Keratinocyte (primary cell): Measurements from ENCODE around the gene CS. TPM values are rescaled to one million over a fixed set of nuclear protein-coding genes. Genes with fewer than 3 reads are reported as not detected.
"Not testable (repeated sequence)": the region's sequence is repeated elsewhere in the genome, so short reads cannot be mapped to it uniquely, and the experiment has no call there.

ENCODE experiments used
- DNase-seq: peaks from one replicate; pipeline ENCODE4 v3.0.0-alpha.2; 2011; ENCODE audit warnings: low read depth, missing footprints, low spot score
- FAIRE-seq: peaks from 2 replicates; lab custom pipeline; 2011; peaks lifted over from hg19 to GRCh38; lab: Jason Lieb, UNC
- H2AFZ ChIP-seq: 2 replicates; pipeline ENCODE4 v1.6.0; 2012; ENCODE audit warnings: low read length, control low read depth, inconsistent platforms; ENCODE audit not compliant: control insufficient read depth
- H3K27ac ChIP-seq: 2 replicates; pipeline ENCODE4 v1.5.1; 2011; ENCODE audit warnings: low read length; ENCODE audit not compliant: control insufficient read depth, insufficient read depth
- H3K27me3 ChIP-seq: 3 replicates; pipeline ENCODE4 v1.6.0; 2011; ENCODE audit warnings: low read length; ENCODE audit not compliant: control insufficient read depth, insufficient read depth; ENCODE audit errors: extremely low read depth
- H3K36me3 ChIP-seq, 2 experiments: 2 replicates in 1 of 2; 3 replicates in 1 of 2; pipeline ENCODE4 v1.5.1; 2011; ENCODE audit warnings: low read length in 2 of 2, mild to moderate bottlenecking in 1 of 2; ENCODE audit not compliant: control insufficient read depth in 2 of 2, insufficient read depth in 2 of 2; ENCODE audit errors: extremely low read depth in 1 of 2
- H3K4me1 ChIP-seq: 3 replicates; pipeline ENCODE4 v1.5.1; 2011; ENCODE audit warnings: low read length; ENCODE audit not compliant: control insufficient read depth, insufficient read depth; ENCODE audit errors: extremely low read depth
- H3K4me2 ChIP-seq: 3 replicates; pipeline ENCODE4 v1.6.0; 2011; ENCODE audit warnings: low read depth, low read length; ENCODE audit not compliant: control insufficient read depth, insufficient read depth; ENCODE audit errors: extremely low read depth
- H3K4me3 ChIP-seq, 3 experiments: fragments of 200-600 bp in 1 of 3; sonication (generic) in 1 of 3; 2 replicates in 2 of 3; 3 replicates in 1 of 3; pipeline ENCODE4 v1.5.1; 2011 to 2016; ENCODE audit warnings: low read length in 3 of 3, mild to moderate bottlenecking in 3 of 3, control low read depth in 2 of 3, inconsistent platforms in 1 of 3, low read depth in 1 of 3, mixed read lengths in 1 of 3, mixed run types in 1 of 3, moderate library complexity in 1 of 3; ENCODE audit not compliant: control insufficient read depth in 2 of 3, insufficient read depth in 2 of 3; ENCODE audit errors: extremely low read depth in 1 of 3
- H3K79me2 ChIP-seq: 2 replicates; pipeline ENCODE4 v1.6.0; 2012; ENCODE audit warnings: low read length; ENCODE audit not compliant: control insufficient read depth, insufficient read depth
- H3K9ac ChIP-seq: 3 replicates; pipeline ENCODE4 v1.6.0; 2011; ENCODE audit warnings: low read length; ENCODE audit not compliant: control insufficient read depth, insufficient read depth; ENCODE audit errors: extremely low read depth
- H3K9me1 ChIP-seq: 3 replicates; pipeline ENCODE4 v1.6.0; 2011; ENCODE audit warnings: low read length; ENCODE audit not compliant: control insufficient read depth, insufficient read depth; ENCODE audit errors: extremely low read depth
- H3K9me3 ChIP-seq: 2 replicates; pipeline ENCODE4 v1.5.1; 2012; ENCODE audit warnings: low read depth, low read length; ENCODE audit not compliant: control insufficient read depth
- H4K20me1 ChIP-seq: 3 replicates; pipeline ENCODE4 v1.6.0; 2011; ENCODE audit warnings: low read length; ENCODE audit not compliant: control insufficient read depth, insufficient read depth; ENCODE audit errors: extremely low read depth
- CTCF ChIP-seq, 3 experiments: IDR thresholded peaks in 1 of 3; conservative IDR thresholded peaks in 1 of 3; optimal IDR thresholded peaks in 1 of 3; 2 replicates in 2 of 3; 3 replicates in 1 of 3; pipeline versions ENCODE3 to v1.5.1; 2011; ENCODE audit warnings: low read length in 3 of 3, mild to moderate bottlenecking in 3 of 3, moderate library complexity in 2 of 3, control low read depth in 1 of 3, inconsistent platforms in 1 of 3; ENCODE audit not compliant: insufficient read depth in 2 of 3; ENCODE audit errors: extremely low read depth in 1 of 3
- EZH2 ChIP-seq: IDR thresholded peaks from one replicate; pipeline ENCODE4 v1.6.1; 2012; ENCODE audit warnings: inconsistent platforms, mild to moderate bottlenecking, low read length, moderate library complexity
- dilution Hi-C: fragments of 300-500 bp; cut with MboI; formaldehyde crosslinking; loops from one replicate; pipeline ENCODE4 v1.7.0; 2020; ENCODE audit warnings: low sequenced_read_pairs; ENCODE audit not compliant: extremely low pct_ligation_motif_present
- polyA plus RNA-seq, 5 experiments: library from polyadenylated mRNA; depleted of rRNA in 3 of 5; stranded (reverse) in 3 of 5; stranded (forward) in 1 of 5; unstranded in 1 of 5; fragments of >200 nt; gene quantifications; 1 replicate in 1 of 5; 2 replicates in 3 of 5; 3 replicates in 1 of 5; pipeline versions ENCODE4 v1.2.1 to v1.2.3, GENCODE V29; 2011 to 2012; ENCODE audit warnings: missing spikeins in 2 of 5, low read depth in 1 of 5, low replicate concordance in 1 of 5

CS gene
- polyA plus RNA-seq, 1 donor (not counting 4 experiments of a cell fraction or from before 2014, with no cell fraction given) = 105 TPM

- Histone ChIP-seq H3K27ac (no peak overlapping the region), H2AFZ (no peak overlapping the region), H3K4me1 (peaks cover 6% of the 10 kb centered on the region), H3K4me2 (no peak overlapping the region), H3K4me3 (no peak overlapping the region), H4K20me1 (no peaks in the 10 kb centered on the region), H3K36me3 (peaks cover 19 to 36% of the 10 kb centered on the region in 2 experiments), H3K9ac (no peak overlapping the region), H3K9me1 (no peaks in the 10 kb centered on the region), H3K27me3 (no peaks in the 10 kb centered on the region), H3K79me2 (peaks cover 31% of the 10 kb centered on the region), H3K9me3 (no peaks in the 10 kb centered on the region)
- dilution Hi-C loops = no loop called here
- FAIRE-seq (no peak), DNase-seq (no peak)
- no peak for TF ChIP-seq CTCF (optimal IDR thresholded peaks at IDR 0.05 in 1 of 3, IDR thresholded peaks at IDR 0.05 in 1 of 3, conservative IDR thresholded peaks at IDR 0.05 in 1 of 3; ENCODE audit: extremely low read depth in 1 of 3, insufficient read depth in 2 of 3, low read length in 3 of 3)
- TF ChIP-seq EZH2 = no peak
Measured at GRCh38 chr12:56286044-56286830, 13.9 kb downstream of the CS start.

- H3K27me3 ChIP-seq, H3K9ac ChIP-seq, H2AFZ ChIP-seq, dilution Hi-C loops, DNase-seq, H4K20me1 ChIP-seq, H3K4me1 ChIP-seq, H3K27ac ChIP-seq, FAIRE-seq, H3K4me3 ChIP-seq, H3K9me1 ChIP-seq, H3K4me2 ChIP-seq, H3K9me3 ChIP-seq: not testable (repeated sequence)
- Histone ChIP-seq H3K79me2 (peaks cover 18% of the 10 kb centered on the region), H3K36me3 (peaks cover 22 to 43% of the 10 kb centered on the region in 2 experiments)
Measured at GRCh38 chr12:56284263-56284662, 15.9 kb downstream of the CS start.
